OCI-LY3 (cell line): ENCODE data around the gene UBE2N.

Source experiments
- H2AFZ ChIP-seq: fragments of 200-600, 300-600 bp; shearing (Covaris generic); 2 replicates; pipeline ENCODE4 v1.6.0; 2014; ENCODE audit warnings: antibody characterized with exemption, low read depth, low read length
- H3K27ac ChIP-seq: fragments of 200-600, 300-600 bp; sonication (generic); 2 replicates; pipeline ENCODE4 v1.5.1; 2014; ENCODE audit warnings: mild to moderate bottlenecking, low read length, moderate library complexity, mixed read lengths
- H3K27me3 ChIP-seq: fragments of 200-600, 300-600 bp; sonication (generic); 2 replicates; pipeline ENCODE4 v1.6.1; 2014; ENCODE audit warnings: low read depth, low read length, mixed read lengths
- H3K36me3 ChIP-seq: fragments of 200-600, 300-600 bp; sonication (generic); replicated peaks from 2 replicates; pipeline ENCODE3; 2014; ENCODE audit warnings: low read depth, low read length, mixed read lengths
- H3K4me1 ChIP-seq: fragments of 300-600, 200-600 bp; sonication (generic); 2 replicates; pipeline ENCODE4 v1.6.1; 2014; ENCODE audit warnings: low read length, mixed read lengths
- H3K4me2 ChIP-seq: fragments of 200-600, 300-600 bp; sonication (generic); 2 replicates; pipeline ENCODE4 v1.6.1; 2014; ENCODE audit warnings: low read length, mixed read lengths
- H3K4me3 ChIP-seq: fragments of 300-600, 200-600 bp; sonication (generic); 2 replicates; pipeline ENCODE4 v1.5.1; 2014; ENCODE audit warnings: antibody characterized with exemption, mild to moderate bottlenecking, low read length, moderate library complexity
- H3K79me2 ChIP-seq: fragments of 300-600, 200-600 bp; shearing (Covaris generic); 2 replicates; pipeline ENCODE4 v1.6.1; 2014; ENCODE audit warnings: mild to moderate bottlenecking, low read length, mixed read lengths
- H3K9ac ChIP-seq: fragments of 300-600, 200-600 bp; shearing (Covaris generic); 2 replicates; pipeline ENCODE4 v1.6.0; 2014; ENCODE audit warnings: mild to moderate bottlenecking, low read length, moderate library complexity
- H3K9me3 ChIP-seq: fragments of 200-600, 300-600 bp; shearing (Covaris generic); 2 replicates; pipeline ENCODE4 v1.6.1; 2014; ENCODE audit warnings: low read length, mixed read lengths; ENCODE audit not compliant: insufficient read depth
- H4K20me1 ChIP-seq: fragments of 200-600, 300-600 bp; sonication (generic); 2 replicates; pipeline ENCODE4 v1.6.1; 2016; ENCODE audit warnings: low read length, mixed read lengths; ENCODE audit not compliant: insufficient read depth
- CTCF ChIP-seq: fragments of 200-600, 300-600 bp; sonication (generic); IDR thresholded peaks from 2 replicates; pipeline ENCODE4 v1.5.1; 2014; ENCODE audit warnings: antibody characterized with exemption, low read length, low read depth
- EZH2phosphoT487 ChIP-seq: fragments of 200-600 bp; shearing (Covaris generic); IDR thresholded peaks from 2 replicates; pipeline ENCODE4 v1.6.1; 2018; ENCODE audit warnings: antibody characterized with exemption, mixed run types, low read depth

The UBE2N gene

GRCh38 chr12:93368766-93369165 lies 73.0 kb downstream of the UBE2N start:
- Histone ChIP-seq H3K9ac (no peak overlapping the region), H3K4me1 (peaks cover 8% of the 10 kb centered on the region), H3K79me2 (no peaks in the 10 kb centered on the region), H3K27ac (no peak overlapping the region), H3K27me3 (peaks cover 4% of the 10 kb centered on the region; the same call in 1 of the 2 replicates), H3K4me2 (no peak overlapping the region), H4K20me1 (no peaks in the 10 kb centered on the region), H2AFZ (no peak overlapping the region), H3K9me3 (no peaks in the 10 kb centered on the region), H3K36me3 (no peaks in the 10 kb centered on the region), H3K4me3 (no peak overlapping the region)
- TF ChIP-seq EZH2phosphoT487, result no peak
- TF ChIP-seq CTCF, result no peak

GRCh38 chr12:93366422-93366821 lies 75.3 kb downstream of the UBE2N start:
- Histone ChIP-seq H3K27ac (no peak overlapping the region), H3K9me3 (no peaks in the 10 kb centered on the region), H3K4me2 (no peak overlapping the region), H2AFZ (no peak overlapping the region), H3K4me3 (no peak overlapping the region), H3K27me3 (no peaks in the 10 kb centered on the region), H3K79me2 (no peaks in the 10 kb centered on the region), H3K36me3 (no peaks in the 10 kb centered on the region), H3K9ac (no peak overlapping the region), H4K20me1 (no peaks in the 10 kb centered on the region), H3K4me1 (peaks cover 8% of the 10 kb centered on the region)
- TF ChIP-seq EZH2phosphoT487, result no peak
- TF ChIP-seq CTCF, result no peak

- Histone ChIP-seq H3K79me2 (no peaks in the 10 kb centered on the region), H4K20me1 (no peaks in the 10 kb centered on the region), H3K4me1 (peaks cover 8% of the 10 kb centered on the region), H3K9me3 (no peaks in the 10 kb centered on the region), H3K9ac (no peak overlapping the region), H2AFZ (no peak overlapping the region), H3K4me2 (no peak overlapping the region), H3K27me3 (no peaks in the 10 kb centered on the region), H3K27ac (no peak overlapping the region), H3K36me3 (no peaks in the 10 kb centered on the region), H3K4me3 (no peak overlapping the region)
- TF ChIP-seq CTCF, result no peak
- TF ChIP-seq EZH2phosphoT487, result no peak
Observed at GRCh38 chr12:93365616-93366405, 75.9 kb downstream of the UBE2N start.

- no peaks in the 10 kb centered on the region for H3K79me2 ChIP-seq
- no peaks in the 10 kb centered on the region for H3K27me3 ChIP-seq
- H2AFZ ChIP-seq, result no peak overlapping the region
- H3K4me2 ChIP-seq, result no peak overlapping the region
- no peaks in the 10 kb centered on the region for H3K9me3 ChIP-seq
- no peaks in the 10 kb centered on the region for H3K36me3 ChIP-seq
- no peak overlapping the region for H3K9ac ChIP-seq
- peaks cover 8% of the 10 kb centered on the region for H3K4me1 ChIP-seq
- no peak overlapping the region for H3K27ac ChIP-seq
- no peaks in the 10 kb centered on the region for H4K20me1 ChIP-seq
- H3K4me3 ChIP-seq, result no peak overlapping the region
- TF ChIP-seq CTCF (no peak), EZH2phosphoT487 (no peak)
Observed at GRCh38 chr12:93363841-93364297, 77.9 kb downstream of the UBE2N start.
